Measurements from ENCODE around the gene TBC1D1.

TBC1D1 gene

DNA sequence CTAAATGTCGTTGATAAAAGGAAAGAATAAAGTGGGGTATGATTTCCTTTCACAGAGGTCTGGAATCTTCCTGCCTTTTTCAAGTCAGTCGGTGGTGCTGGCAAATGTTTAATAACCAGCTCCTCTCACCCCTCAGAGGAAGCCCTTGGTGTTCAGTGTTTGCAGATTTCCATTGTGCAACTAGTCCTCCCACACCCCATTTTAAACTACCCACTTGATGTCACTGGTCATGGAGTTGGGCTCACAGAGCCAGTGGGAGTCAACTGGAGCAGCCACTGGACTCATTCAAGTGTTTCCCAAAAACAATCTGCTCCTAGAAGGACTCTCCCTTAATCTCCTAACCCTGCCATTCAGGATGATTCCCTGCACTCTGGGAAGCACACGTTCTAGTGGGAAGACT is 218.5 kb downstream of the TBC1D1 start:
- DNase-seq = no peak

DNA sequence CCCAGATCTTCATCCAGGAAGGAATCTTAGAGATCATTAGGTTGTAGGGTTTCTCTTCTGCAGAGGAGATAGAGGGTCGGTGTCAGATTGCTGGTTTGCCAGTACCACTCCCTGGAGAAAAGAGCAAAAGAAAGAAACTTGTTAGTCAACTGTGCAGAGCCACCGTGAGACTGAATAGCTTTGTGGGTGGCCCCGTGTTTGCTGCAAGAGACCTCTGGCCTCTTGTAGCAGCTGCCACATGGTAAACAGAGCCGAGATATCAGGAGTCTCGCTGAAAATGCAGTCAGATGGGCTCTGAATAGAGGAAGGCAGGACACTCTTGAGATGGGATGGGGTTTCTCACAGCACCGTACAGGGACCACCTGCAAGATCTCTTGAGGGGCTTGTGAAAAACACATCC is 219.0 kb downstream of the TBC1D1 start:
- no peak for DNase-seq

DNA sequence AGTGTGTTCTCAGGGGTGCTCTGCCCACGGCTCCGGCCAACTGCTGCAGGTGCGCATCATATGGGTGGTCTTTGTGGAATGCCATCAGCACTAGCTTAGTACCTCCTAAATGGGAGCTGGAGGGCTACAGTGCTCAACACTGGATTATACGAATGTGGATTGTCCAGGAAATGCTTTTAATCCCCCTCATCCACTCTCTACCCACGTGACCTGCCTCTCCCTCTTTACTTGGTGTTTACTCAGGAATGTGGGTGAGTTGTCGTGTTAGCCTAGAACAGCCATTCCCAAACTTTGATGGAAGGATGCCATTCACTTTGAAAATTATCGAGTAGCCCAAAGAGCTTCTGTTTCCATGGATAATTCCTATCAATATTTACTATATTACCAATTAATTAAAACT is 220.1 kb downstream of the TBC1D1 start:
- DNase-seq = no peak

DNA sequence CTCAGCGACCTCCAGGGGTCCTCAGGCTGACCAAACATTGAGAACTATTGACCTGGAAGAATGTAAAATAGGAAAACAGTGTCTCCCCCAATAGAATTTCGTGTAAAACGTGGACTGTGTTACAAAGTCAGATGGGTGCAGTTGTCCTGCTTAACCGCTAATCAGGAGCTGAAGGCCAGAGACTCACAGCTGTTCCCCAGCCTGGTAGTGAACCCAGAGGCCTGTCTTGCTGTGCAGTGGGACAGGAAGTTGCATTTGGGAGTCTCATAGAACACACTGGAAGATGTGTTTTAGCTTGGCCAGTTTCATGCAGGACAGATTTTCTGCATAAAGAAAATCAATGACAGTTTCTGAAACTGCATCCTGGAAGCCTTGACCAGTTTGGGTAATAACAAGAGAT is 220.8 kb downstream of the TBC1D1 start:
- DNase-seq = no peak

DNA sequence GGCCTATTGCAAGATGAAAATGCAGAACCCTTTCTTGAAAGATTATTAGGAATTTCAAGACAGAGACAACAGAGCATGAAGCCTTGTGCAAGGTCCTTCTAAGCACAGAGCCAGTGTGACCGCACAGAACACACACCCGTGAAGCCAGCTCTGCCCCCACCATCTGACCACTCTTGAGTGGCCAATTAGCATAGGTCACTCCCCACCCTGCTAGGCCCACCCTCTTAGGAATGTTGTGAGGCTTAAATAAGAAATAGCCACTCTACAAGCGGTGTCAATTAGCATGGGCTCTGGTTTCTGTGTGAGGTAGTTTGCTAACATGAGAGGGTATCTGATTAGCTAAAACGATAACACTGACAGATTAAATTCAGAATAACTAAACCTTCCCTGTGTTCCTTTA is 222.2 kb downstream of the TBC1D1 start:
- DNase-seq = no peak

DNA sequence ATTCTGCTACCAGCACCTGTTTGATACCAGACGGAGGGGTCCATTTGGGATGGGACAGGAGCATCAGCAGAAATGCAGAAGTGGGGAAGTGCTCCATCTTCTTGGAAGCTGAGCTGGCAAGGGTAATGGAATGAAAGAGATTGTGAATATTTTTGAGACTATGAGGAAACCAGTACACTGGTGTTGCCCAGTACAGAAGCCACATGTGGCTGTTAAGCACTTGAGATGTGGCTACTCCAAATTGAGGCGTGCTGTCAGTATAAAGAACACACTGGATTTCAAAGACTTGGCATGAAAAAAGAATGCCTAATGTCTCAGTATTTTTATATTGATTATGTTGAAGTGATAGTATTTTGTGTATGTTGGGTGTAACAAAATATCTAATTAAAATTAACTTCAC is 222.7 kb downstream of the TBC1D1 start:
- no peak for DNase-seq

DNA sequence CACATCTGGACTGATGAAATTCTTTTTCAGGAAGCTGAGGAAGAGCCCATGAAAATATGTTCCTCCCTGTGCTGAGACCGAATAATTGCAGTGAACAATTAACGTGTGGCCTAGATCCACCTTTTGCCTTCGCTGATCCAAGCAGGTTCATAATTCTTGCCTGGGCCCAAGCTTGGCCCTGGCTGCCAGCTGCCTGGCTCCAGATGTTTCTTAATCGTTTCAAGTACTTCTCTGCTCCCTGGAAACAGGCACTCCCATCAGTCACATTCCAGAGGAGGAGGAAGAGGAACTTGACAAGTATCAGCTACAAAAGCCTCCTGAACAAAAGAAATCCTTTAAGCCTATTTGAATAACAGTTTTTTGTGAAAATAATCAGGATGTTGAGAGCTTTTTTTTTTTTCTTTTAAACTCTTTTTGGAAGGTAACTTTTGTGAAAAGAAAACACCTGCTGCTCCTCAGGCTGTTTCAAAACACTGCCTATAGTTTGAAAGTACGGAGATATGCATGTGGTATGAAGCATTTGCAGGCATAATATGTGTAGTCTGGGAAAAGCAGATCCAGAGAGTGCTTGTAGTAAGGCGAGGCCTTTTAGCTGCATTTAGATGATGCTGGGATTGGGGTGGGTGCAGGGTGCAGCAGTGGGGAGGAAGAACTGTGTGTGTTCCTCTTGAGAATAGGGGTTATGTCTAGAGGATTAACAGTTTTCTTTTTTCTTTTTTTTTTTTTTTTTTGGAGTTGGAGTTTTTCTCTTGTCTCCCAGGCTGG is 223.7 kb downstream of the TBC1D1 start:
- DNase-seq = no peak

DNA sequence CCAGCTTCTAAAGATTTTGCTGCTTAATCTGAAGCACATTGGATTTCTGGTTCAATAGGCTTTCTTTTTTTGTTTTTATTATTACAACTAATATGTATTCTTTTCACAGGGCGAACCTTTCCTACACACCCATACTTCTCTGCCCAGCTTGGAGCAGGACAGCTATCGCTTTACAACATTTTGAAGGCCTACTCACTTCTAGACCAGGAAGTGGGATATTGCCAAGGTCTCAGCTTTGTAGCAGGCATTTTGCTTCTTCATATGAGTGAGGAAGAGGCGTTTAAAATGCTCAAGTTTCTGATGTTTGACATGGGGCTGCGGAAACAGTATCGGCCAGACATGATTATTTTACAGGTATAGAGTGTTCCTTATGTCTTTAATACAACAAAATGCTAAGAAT is 224.7 kb downstream of the TBC1D1 start:
- DNase-seq = no peak

DNA sequence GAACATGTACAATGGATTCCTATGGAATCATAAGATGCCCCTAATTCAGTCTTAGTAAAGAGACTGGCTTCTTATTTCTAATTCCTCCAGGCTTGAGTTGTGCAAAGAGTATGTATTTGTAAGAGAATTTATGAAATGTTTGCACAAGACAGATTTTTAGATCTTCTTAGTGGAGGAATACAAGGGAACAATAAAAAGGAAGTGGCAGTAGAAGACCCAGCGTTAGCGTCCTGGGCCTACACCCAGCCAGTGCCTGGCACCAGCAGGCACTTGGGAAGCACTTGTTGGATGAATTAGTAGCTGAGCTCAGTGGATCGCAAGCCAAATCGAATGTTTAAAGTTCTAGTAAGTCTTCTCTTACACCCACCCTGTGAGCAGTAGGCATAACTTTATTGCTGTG is 226.7 kb downstream of the TBC1D1 start:
- no peak for DNase-seq

DNA sequence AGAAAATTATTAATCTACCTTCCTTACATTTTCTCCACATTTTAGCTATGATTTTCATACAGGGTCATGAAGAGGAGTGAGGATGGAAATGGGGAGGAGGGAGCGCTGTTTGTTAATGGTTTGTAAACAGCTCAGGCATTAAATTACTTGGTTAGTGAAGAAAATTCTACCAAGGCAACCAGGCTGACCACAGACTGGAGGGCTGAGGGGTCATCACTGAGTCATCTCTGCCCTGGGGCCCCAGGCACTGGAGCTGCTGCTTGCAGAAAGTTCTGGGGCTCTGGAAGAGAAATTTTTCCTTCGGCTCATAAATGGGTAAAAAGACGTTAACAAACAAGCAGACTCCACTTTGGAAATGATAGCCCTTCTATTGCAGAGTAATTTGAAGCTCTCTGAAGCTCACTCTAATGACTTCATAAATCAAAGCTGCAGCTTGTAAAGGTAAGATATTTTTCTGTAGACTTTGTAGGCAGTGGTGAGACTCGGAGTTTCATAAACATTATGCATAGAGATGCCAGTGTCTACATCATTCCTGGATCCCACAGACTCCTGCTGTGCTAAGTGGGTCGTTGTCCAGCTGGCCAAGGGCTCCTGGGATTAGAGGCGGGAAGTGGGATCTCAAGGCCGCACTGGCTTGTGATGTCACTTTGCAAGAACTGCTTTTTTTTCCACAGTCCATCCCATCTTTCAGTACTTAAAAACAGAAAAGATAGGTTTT is 228.9 kb downstream of the TBC1D1 start:
- DNase-seq = no peak

DNA sequence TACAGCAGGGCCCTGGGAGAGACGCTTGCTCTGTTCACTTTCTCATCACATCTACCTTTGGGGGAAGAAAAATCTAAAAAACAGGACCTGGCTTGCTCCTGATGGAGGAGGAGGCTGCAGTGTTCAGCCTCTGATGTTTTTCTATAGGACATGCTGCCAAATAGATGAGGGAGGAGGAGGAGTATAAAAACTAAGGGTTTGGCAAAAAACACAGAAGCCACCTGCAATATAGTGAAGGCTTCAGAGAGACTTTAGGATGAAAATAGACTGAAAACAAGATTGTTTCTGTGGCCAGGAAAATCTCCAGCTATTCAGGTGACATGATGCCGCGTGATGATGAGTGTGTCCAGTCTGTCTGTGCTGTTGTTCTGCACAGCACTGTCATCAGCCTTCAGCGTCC is 229.9 kb downstream of the TBC1D1 start:
- DNase-seq = no peak

DNA sequence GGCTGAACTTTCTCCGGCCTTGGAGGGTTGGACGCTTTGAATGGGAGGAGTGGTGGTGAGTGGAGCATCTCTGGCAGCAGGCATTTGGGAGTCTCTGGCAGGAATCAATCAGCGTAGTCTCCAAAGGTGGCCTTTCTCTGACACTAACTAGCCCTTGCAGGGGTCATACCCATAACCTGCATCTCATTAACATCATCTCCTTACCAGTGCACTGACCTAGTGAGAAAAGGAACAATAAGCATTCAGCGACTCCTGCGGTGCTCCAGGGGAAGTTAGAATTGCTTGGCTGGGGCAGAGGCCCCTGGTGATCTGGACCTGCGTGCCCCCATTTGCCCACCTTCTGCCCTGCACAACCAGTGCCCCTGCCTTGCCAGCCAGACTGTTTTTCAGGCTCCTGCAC is 231.2 kb downstream of the TBC1D1 start:
- DNase-seq = no peak

DNA sequence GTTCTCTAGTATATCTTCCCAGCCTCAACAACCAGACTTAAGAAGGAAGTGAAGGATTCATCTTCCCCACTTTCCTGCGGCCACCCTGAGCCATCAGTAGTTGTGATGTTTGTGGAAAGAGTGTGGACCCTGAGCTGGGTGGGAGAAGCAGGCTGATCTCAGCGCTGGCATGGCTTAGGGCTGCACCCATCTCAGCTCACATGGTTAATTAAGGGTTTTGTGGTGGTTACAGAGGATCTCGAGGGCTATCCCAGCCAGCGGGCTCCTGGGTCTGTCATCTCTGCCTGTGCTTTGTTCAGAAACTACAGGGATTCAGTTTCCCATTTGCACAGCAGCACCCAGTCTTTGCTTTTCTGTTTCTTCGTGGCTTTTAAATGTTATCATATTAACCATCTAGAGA is 232.7 kb downstream of the TBC1D1 start:
- DNase-seq = no peak

DNA sequence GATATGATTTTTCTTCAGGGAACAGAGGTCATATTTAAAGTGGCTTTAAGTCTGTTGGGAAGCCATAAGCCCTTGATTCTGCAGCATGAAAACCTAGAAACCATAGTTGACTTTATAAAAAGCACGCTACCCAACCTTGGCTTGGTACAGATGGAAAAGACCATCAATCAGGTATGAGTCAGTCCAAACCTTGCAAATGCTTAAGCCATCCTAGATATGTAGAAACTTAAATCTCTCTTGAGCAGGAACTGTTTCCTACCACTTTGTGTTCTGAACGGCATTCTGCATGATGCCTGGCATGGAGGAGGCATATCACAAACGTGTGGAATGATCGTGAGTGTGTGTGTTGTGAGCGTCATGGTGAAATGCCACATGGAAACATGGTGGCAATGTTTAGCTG is 234.1 kb downstream of the TBC1D1 start:
- DNase-seq = no peak

DNA sequence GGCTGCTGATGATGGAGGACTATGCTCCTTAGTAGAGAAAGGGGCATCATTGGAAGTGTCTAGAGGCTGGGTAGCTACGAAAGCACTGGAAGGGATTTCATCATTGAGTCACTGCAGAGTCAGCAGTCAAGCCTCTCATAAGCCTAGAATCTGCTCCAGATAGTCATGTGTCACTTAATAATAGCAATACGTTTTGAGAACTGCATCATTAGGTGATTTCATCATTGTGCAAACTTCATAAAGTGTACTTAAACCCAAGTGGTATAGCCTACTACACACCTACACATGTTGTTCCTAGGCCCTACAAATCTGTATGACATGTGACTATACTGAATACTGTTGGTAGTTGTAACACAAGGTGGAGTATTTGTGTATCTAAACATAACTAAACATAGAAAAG is 234.9 kb downstream of the TBC1D1 start:
- DNase-seq = no peak

DNA sequence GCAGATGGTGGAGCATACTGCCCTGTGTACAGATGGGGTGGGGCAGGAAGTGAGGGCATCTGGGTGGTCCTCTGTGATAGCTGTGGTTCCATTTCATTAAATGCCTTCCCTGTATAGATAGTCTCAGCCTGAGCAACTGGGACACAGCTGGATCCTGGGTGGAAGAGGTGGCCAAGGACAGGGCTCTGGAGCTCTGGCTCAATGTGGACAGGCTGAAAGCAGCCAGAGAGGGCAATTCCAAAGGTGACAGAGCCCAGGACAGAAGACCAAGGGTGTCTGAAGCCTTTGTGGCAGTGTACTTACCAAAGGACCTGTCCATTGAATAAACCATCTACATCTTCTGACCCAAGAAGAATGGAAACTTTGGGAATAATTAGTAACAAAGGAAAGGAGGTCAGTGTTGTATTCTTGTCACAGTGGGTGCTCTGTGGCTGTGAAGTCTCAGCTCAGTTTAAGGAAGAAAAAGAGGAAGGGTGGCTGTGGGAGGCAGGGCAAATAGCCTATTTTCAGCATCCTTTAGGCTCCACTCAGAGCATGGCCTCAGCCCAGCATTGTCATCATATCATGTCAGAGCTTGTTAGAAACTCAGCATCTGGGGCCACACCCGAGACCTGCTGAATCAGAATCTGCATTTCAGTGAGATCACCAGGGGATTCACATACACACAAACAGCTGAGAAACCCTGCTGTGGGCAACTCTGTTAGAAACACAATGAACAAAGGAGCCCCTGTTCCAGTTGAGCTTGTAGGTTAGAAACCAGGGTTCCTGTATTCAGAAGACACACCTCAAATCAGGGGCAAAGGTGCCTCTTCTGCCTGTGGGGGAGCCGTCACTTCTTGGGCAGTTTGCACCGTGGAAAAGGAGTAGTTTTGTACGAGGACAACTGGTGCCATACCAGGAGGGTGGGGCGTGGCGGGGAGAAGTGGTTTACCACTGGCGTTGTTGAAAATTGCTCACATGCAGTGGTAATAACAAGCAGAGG is 237.9 kb downstream of the TBC1D1 start:
- DNase-seq = peak; percentile 69 to 75

DNA sequence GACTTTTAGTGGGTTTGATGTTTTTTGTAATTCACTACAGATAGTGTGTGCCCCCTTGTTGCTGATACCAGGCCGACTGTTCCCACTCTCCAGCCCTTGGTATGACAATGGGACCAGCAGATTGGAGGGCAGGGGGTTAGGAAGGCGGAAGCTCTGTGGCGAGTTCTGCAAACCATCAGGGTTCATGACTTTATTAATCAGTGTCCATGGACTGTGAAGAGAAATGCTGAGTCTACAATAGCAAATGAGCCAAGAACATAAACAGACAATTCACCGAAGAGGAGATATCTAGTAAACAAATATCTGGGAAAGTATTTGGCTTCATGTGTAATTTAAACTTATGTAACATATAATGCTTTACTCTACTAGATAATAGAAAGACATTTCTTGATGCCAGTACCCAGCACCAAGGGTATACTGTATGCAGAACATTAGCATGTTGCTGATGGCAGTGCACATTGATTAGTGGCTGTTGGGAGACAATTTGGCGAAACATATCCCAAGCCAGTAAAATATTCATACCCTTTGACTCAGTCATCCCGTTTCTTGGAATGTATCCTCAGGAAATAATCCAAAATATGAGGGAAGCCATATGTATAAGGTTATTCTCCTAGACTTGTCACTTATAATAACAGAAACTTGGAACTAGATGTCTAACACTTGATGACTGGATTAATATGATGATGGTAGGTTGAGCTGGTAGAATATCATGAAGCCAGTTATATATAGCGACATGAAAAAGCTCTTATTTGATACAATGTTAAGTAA is 238.8 kb downstream of the TBC1D1 start:
- no peak for DNase-seq

DNA sequence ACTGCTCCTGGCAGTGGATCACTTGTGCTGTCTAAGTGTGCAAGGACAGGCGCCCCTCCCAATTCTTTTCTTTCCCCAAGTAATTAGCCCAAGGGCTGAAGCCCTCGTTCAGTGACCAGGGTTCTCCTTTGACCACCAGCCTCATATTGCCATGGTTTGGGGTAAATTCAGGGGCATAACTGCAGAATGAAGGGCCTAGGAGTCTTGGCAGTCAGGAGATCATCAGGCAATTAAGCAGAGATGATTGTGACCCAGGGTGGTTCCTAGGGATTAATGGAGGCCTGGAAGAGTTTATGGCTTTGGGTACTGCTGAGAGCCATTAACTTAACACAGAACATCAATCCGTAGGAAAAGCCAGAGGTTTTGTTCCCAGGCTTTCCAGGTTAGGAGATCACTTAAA is 240.0 kb downstream of the TBC1D1 start:
- no peak for DNase-seq

DNA sequence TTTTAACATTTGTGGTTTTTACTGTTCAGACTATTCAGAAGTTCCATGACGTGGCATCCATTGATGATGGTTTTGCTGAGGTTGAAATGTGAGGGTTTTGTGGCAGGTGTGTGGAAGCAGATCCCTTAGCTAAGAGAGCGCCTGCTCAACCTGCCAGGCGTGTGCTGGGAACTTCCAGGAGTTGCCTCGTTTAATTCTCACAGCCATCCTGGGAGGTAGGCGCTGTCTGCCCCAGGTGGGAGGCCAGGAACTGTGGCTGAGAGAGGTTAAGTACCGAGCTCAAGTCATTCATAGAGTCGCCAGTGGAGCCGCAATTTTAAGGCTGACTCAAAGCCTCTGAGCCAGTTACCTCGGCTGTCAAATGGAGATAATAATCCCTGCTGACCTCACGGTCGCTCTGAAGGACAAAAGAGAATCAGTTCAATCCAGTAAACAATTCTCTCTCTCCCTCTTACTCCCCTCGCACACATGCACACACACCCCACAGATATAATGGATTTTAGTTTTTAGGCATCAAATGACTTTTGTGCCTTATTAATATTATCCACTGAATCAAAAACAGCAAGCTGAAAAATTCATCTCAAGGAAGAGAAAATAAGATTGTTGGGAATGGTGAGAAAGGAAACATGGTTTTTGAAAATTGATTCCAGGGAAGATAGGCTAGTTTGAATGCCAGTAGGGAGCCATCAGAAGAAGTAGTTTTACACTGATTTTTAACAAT is 240.6 kb downstream of the TBC1D1 start:
- peak; percentile 63 to 83 for DNase-seq

DNA sequence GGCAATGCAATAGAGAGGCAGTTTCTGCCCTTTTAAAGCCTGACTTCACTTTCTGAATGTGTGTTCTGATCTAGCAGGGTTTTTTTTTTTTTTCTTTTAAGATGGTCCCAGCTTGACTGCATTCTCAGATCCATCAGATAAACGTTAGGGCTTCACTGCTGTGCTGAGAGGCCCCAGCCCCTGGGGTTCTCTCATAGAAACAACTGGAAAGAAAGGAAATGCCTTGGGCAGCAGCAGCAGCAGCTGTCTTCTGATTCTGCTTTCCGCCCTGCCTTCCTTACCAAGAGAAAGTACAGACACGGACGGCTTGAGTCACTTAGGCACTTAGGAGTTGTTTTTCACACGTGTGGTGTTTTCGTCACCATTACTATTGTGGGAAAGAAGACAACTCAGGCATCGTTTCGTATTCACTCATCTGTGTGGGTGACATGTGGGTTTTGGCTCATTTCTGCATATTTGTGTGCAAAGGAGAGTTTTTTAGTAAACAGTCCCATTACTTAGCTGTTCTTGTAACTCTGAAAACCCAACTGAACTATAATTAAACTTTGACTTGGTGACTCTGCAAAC is 241.3 kb downstream of the TBC1D1 start:
- DNase-seq = peak; percentile 66 to 82

DNA sequence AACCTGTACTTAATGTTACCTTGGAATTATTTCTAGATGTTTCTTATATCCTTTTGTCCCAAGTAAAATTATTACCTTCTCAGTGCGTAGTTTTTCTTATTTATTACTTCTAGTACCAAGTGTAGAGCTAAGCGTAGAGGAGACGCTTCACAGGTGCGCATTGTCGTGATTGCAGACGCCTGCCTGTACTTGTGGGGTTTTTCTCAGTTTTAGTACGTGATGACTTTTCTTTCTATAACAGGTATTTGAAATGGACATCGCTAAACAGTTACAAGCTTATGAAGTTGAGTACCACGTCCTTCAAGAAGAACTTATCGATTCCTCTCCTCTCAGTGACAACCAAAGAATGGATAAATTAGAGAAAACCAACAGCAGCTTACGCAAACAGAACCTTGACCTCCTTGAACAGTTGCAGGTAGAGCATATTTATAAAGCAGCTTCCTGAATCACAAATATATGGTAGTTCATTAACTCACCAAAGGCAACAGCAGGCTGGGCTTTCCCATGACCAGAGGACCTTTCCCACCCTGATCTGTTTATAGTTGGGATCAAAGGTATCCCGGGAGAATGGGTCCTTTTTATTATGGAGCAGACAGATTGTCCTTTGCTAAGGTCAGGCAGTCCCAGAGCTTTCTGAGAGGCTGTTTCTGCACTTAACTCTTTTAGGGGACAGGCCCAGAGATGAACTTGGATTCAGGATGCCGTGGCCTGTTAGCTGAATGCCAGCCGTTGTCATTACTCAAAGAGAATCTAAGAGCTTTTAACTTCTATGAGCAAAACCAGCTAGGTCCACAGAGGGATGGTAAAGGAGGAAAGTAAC is 242.2 kb downstream of the TBC1D1 start:
- no peak for DNase-seq
